BLaER1 (cell line): ENCODE measurements around the gene COL4A2.

ENCODE experiments used
- H3K27ac ChIP-seq: shearing (Covaris generic); formaldehyde crosslinking; 2 replicates; pipeline ENCODE4 v1.8.1; 2022
- H3K27me3 ChIP-seq: shearing (Covaris generic); formaldehyde crosslinking; 2 replicates; pipeline ENCODE4 v1.8.1; 2022
- H3K36me3 ChIP-seq: shearing (Covaris generic); formaldehyde crosslinking; 2 replicates; pipeline ENCODE4 v1.8.1; 2022
- H3K4me1 ChIP-seq: shearing (Covaris generic); formaldehyde crosslinking; 2 replicates; pipeline ENCODE4 v1.8.1; 2022
- H3K4me2 ChIP-seq: shearing (Covaris generic); formaldehyde crosslinking; 2 replicates; pipeline ENCODE4 v1.8.1; 2022
- H3K4me3 ChIP-seq: shearing (Covaris generic); formaldehyde crosslinking; 2 replicates; pipeline ENCODE4 v1.8.1; 2022
- H3K9ac ChIP-seq: shearing (Covaris generic); formaldehyde crosslinking; 2 replicates; pipeline ENCODE4 v1.8.1; 2022
- H3K9me3 ChIP-seq: shearing (Covaris generic); formaldehyde crosslinking; 2 replicates; pipeline ENCODE4 v1.8.1; 2022
- H4K20me1 ChIP-seq: shearing (Covaris generic); formaldehyde crosslinking; 2 replicates; pipeline ENCODE4 v1.8.1; 2022
- Cebpa-rat ChIP-seq: shearing (Covaris generic); IDR thresholded peaks from 2 replicates; pipeline ENCODE4 v1.8.1; 2022

Gene COL4A2

GRCh38 chr13:110424569-110425443 lies 117.7 kb downstream of the COL4A2 start:
- no peak overlapping the region for H3K27ac ChIP-seq
- peaks cover 11% of the 10 kb centered on the region; the same call in 1 of the 2 replicates for H3K27me3 ChIP-seq
- no peak for TF ChIP-seq Cebpa-rat
- no peak overlapping the region for H3K4me2 ChIP-seq
- no peak overlapping the region for H3K4me3 ChIP-seq
- H3K4me1 ChIP-seq: peaks cover 33% of the 10 kb centered on the region
- no peaks in the 10 kb centered on the region for H4K20me1 ChIP-seq
- H3K9ac ChIP-seq: no peak overlapping the region
- H3K9me3 ChIP-seq: no peaks in the 10 kb centered on the region
- H3K36me3 ChIP-seq: no peaks in the 10 kb centered on the region

- Histone ChIP-seq H4K20me1 (no peaks in the 10 kb centered on the region), H3K36me3 (no peaks in the 10 kb centered on the region), H3K4me3 (no peak overlapping the region), H3K9ac (no peak overlapping the region), H3K9me3 (no peaks in the 10 kb centered on the region), H3K27ac (no peak overlapping the region), H3K4me2 (no peak overlapping the region), H3K4me1 (peaks cover 27% of the 10 kb centered on the region), H3K27me3 (peaks cover 6% of the 10 kb centered on the region; the same call in 1 of the 2 replicates)
- TF ChIP-seq Cebpa-rat: no peak
Observed at GRCh38 chr13:110425444-110425780, 118.3 kb downstream of the COL4A2 start.

GRCh38 chr13:110426735-110427134 lies 119.7 kb downstream of the COL4A2 start:
- no peak overlapping the region for H3K27ac ChIP-seq
- no peak overlapping the region for H3K4me2 ChIP-seq
- no peak overlapping the region for H3K4me3 ChIP-seq
- TF ChIP-seq Cebpa-rat: no peak
- H4K20me1 ChIP-seq: no peaks in the 10 kb centered on the region
- H3K36me3 ChIP-seq: no peaks in the 10 kb centered on the region
- no peaks in the 10 kb centered on the region for H3K27me3 ChIP-seq
- no peaks in the 10 kb centered on the region for H3K9me3 ChIP-seq
- H3K9ac ChIP-seq: no peak overlapping the region
- peaks cover 14% of the 10 kb centered on the region for H3K4me1 ChIP-seq

- H3K36me3 ChIP-seq: no peaks in the 10 kb centered on the region
- H3K9me3 ChIP-seq: no peaks in the 10 kb centered on the region
- no peaks in the 10 kb centered on the region for H3K27me3 ChIP-seq
- H3K4me3 ChIP-seq: no peak overlapping the region
- no peak overlapping the region for H3K9ac ChIP-seq
- no peak overlapping the region for H3K4me2 ChIP-seq
- no peak for TF ChIP-seq Cebpa-rat
- no peaks in the 10 kb centered on the region for H3K4me1 ChIP-seq
- H3K27ac ChIP-seq: no peak overlapping the region
- H4K20me1 ChIP-seq: no peaks in the 10 kb centered on the region
Observed at GRCh38 chr13:110428313-110428712, 121.2 kb downstream of the COL4A2 start.

- Histone ChIP-seq H3K4me1 (no peaks in the 10 kb centered on the region), H3K9me3 (no peaks in the 10 kb centered on the region), H3K36me3 (no peaks in the 10 kb centered on the region)
Observed at GRCh38 chr13:110430391-110431336, 123.6 kb downstream of the COL4A2 start.

GRCh38 chr13:110431425-110432294 lies 124.6 kb downstream of the COL4A2 start:
- Histone ChIP-seq H4K20me1 (no peaks in the 10 kb centered on the region), H3K4me3 (no peak overlapping the region), H3K27ac (no peak overlapping the region), H3K27me3 (no peaks in the 10 kb centered on the region), H3K9me3 (no peaks in the 10 kb centered on the region), H3K4me1 (no peaks in the 10 kb centered on the region), H3K9ac (no peak overlapping the region), H3K36me3 (no peaks in the 10 kb centered on the region), H3K4me2 (no peak overlapping the region)
- no peak for TF ChIP-seq Cebpa-rat

More at GRCh38 chr13:110430391-110431336, 123.6 kb downstream of the COL4A2 start:
- Histone ChIP-seq H3K4me3 (no peak overlapping the region), H3K4me2 (no peak overlapping the region), H3K9ac (no peak overlapping the region), H3K27me3 (no peaks in the 10 kb centered on the region), H3K27ac (no peak overlapping the region), H4K20me1 (no peaks in the 10 kb centered on the region)
- TF ChIP-seq Cebpa-rat: no peak

GRCh38 chr13:110432522-110432921 lies 125.4 kb downstream of the COL4A2 start:
- H3K27ac ChIP-seq: no peak overlapping the region
- H3K9me3 ChIP-seq: no peaks in the 10 kb centered on the region
- H3K4me1 ChIP-seq: no peaks in the 10 kb centered on the region
- no peaks in the 10 kb centered on the region for H3K36me3 ChIP-seq
- no peaks in the 10 kb centered on the region for H3K27me3 ChIP-seq
- no peak overlapping the region for H3K9ac ChIP-seq
- H3K4me3 ChIP-seq: no peak overlapping the region
- H4K20me1 ChIP-seq: no peaks in the 10 kb centered on the region
- no peak overlapping the region for H3K4me2 ChIP-seq
- no peak for TF ChIP-seq Cebpa-rat

- Histone ChIP-seq H3K36me3 (no peaks in the 10 kb centered on the region), H3K4me3 (no peak overlapping the region), H3K27ac (no peak overlapping the region), H3K4me1 (no peaks in the 10 kb centered on the region), H3K9ac (no peak overlapping the region), H3K9me3 (no peaks in the 10 kb centered on the region), H3K4me2 (no peak overlapping the region), H4K20me1 (no peaks in the 10 kb centered on the region), H3K27me3 (no peaks in the 10 kb centered on the region)
- no peak for TF ChIP-seq Cebpa-rat
Observed at GRCh38 chr13:110433014-110433413, 125.9 kb downstream of the COL4A2 start.

GRCh38 chr13:110434629-110435028 lies 127.5 kb downstream of the COL4A2 start:
- H3K36me3 ChIP-seq: no peaks in the 10 kb centered on the region
- no peak overlapping the region for H3K27ac ChIP-seq
- H3K27me3 ChIP-seq: no peaks in the 10 kb centered on the region
- H4K20me1 ChIP-seq: no peaks in the 10 kb centered on the region
- H3K9ac ChIP-seq: no peak overlapping the region
- H3K4me2 ChIP-seq: no peak overlapping the region
- no peaks in the 10 kb centered on the region for H3K4me1 ChIP-seq
- no peak overlapping the region for H3K4me3 ChIP-seq
- no peak for TF ChIP-seq Cebpa-rat
- no peaks in the 10 kb centered on the region for H3K9me3 ChIP-seq
